ENCODE data around the gene FAM151A. TPM values are rescaled to one million over a fixed set of nuclear protein-coding genes. Genes with fewer than 3 reads are reported as not detected.

FAM151A gene
- total RNA-seq, 1 donor from 2014 or later, result not detected

GRCh38 chr1:54579337-54579781, 44.0 kb downstream of the FAM151A start:
- DNase-seq, result no peak

- no peak for DNase-seq
These were observed 45.7 kb downstream of the FAM151A start for GRCh38 chr1:54577612-54578011.

- DNase-seq, result no peak
These were observed 47.6 kb downstream of the FAM151A start for GRCh38 chr1:54575605-54576290.

- DNase-seq, result no peak
These were observed 48.2 kb downstream of the FAM151A start for GRCh38 chr1:54575161-54575560.

- DNase-seq, result no peak
These were observed 49.1 kb downstream of the FAM151A start for GRCh38 chr1:54574158-54574778.

- no peak for DNase-seq
These were observed 50.8 kb downstream of the FAM151A start for GRCh38 chr1:54572542-54572850.

GRCh38 chr1:54571803-54572541, 51.4 kb downstream of the FAM151A start:
- no peak for DNase-seq

GRCh38 chr1:54571326-54571725, 52.0 kb downstream of the FAM151A start:
- no peak for DNase-seq

- no peak for DNase-seq
These were observed 53.2 kb downstream of the FAM151A start for GRCh38 chr1:54570161-54570560.

GRCh38 chr1:54569339-54569738, 54.0 kb downstream of the FAM151A start:
- DNase-seq, result no peak

- no peak for DNase-seq
These were observed 55.4 kb downstream of the FAM151A start for GRCh38 chr1:54567961-54568360.

- no peak for DNase-seq
These were observed 56.7 kb downstream of the FAM151A start for GRCh38 chr1:54566438-54567141.

GRCh38 chr1:54565113-54565501, 58.2 kb downstream of the FAM151A start:
- DNase-seq, result no peak

- no peak for DNase-seq
These were observed 58.8 kb downstream of the FAM151A start for GRCh38 chr1:54564312-54565112.

GRCh38 chr1:54559771-54560231, 63.5 kb downstream of the FAM151A start:
- DNase-seq, result no peak

Other genes with a start within 250 kb of the FAM151A start
- gene SSBP3, start 217.1 kb downstream of the FAM151A start, total RNA-seq, result 46.8 TPM
- gene ACOT11, start 75.3 kb downstream of the FAM151A start, total RNA-seq, result 1.9 TPM
- 1.4 TPM for gene MROH7, start 18.3 kb upstream of the FAM151A start, total RNA-seq
- gene TTC4, start 92.3 kb upstream of the FAM151A start, total RNA-seq, result 20.6 TPM
- gene PARS2, start 141.0 kb upstream of the FAM151A start, total RNA-seq, result 3.7 TPM
- 0.16 TPM for gene TTC22, start 177.8 kb upstream of the FAM151A start, total RNA-seq